ENCODE data around the gene SAMD3. TPM values are rescaled to one million over a fixed set of nuclear protein-coding genes. Genes with fewer than 3 reads are reported as not detected.

SAMD3 gene, protein sequence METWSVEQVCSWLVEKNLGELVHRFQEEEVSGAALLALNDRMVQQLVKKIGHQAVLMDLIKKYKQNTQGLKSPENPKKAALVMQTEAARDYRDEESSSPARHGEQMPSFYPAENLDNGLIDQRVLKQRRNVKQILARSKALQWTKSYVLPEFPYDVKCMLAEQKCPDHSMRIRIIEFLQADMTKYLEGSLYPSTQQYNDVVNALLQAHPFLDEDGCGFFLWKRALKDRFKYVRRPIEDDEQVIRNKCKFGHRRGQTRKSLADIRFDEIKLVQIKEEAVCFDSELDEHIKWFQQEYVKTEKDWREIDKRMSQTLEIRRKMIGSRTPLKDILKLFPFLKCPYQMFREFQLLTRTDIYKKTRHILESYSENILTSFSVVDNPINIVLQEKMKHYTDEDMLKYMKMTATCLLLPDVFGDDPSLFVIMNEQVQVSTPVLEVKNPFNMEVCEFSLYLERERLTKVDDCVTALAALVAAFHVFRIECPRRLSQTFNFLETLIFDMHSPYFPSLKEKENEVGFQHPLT
- not detected in 2 replicates for total RNA-seq

GRCh38 chr6:130222775-130223174, at the start of gene SAMD3:
TSS of gene SAMD3 (minus strand) at chr6:130222951. CDS start at chr6:130215273, 7,678 bp downstream.

Other genes starting within 250 kb of the SAMD3 start
- gene L3MBTL3, start 204.4 kb downstream of the SAMD3 start, total RNA-seq: 37.7 and 47.0 TPM in 2 replicates
- gene TMEM200A, start 143.1 kb upstream of the SAMD3 start, total RNA-seq: 0.38 and 1.4 TPM in 2 replicates